ENCODE data around the gene REL.

DNA sequence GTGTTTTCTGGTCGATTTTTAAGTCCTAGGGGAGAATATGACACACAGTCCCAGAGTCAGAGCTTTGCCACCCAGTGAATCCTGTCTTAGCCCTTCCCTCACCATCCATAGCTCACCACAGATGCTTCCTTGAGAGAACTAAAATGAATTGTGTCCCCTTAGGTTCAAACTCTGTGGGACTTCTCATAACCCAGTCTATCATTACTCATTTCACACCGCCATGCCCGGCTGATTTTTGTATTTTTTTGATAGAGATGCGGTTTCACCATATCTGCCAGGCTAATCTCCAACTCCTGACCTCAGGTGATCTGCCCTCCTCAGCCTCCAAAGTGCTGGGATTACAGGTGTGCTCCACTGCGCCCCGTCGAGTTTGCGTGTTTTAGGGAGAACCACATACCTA is 66.8 kb downstream of the REL start:
- TF ChIP-seq POLR2A (IDR thresholded peaks at IDR 0.05; ENCODE audit: borderline replicate concordance, extremely low read depth, insufficient read depth, insufficient read length) (no peak), POLR2AphosphoS5 (IDR thresholded peaks at IDR 0.05; ENCODE audit: low read depth, low read length) (no peak), ZNF274 (IDR thresholded peaks at IDR 0.05; ENCODE audit: low read depth, low read length) (no peak), SIN3A (IDR thresholded peaks at IDR 0.05; ENCODE audit: low read depth) (no peak), JUND (IDR thresholded peaks at IDR 0.05) (no peak), RAD21 (IDR thresholded peaks at IDR 0.05; ENCODE audit: low read depth) (no peak)
- TF ChIP-seq, protein P1, sequence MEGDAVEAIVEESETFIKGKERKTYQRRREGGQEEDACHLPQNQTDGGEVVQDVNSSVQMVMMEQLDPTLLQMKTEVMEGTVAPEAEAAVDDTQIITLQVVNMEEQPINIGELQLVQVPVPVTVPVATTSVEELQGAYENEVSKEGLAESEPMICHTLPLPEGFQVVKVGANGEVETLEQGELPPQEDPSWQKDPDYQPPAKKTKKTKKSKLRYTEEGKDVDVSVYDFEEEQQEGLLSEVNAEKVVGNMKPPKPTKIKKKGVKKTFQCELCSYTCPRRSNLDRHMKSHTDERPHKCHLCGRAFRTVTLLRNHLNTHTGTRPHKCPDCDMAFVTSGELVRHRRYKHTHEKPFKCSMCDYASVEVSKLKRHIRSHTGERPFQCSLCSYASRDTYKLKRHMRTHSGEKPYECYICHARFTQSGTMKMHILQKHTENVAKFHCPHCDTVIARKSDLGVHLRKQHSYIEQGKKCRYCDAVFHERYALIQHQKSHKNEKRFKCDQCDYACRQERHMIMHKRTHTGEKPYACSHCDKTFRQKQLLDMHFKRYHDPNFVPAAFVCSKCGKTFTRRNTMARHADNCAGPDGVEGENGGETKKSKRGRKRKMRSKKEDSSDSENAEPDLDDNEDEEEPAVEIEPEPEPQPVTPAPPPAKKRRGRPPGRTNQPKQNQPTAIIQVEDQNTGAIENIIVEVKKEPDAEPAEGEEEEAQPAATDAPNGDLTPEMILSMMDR (IDR thresholded peaks at IDR 0.05 in 2 of 3, conservative IDR thresholded peaks at IDR 0.05 in 1 of 3; ENCODE audit: borderline replicate concordance in 1 of 3, insufficient read depth in 1 of 3, low read depth in 2 of 3, low read length in 2 of 3): no peak
